ENCODE measurements around the gene CADPS.

CADPS gene

GRCh38 chr3:62874711-62875557, at the start of gene CADPS:
Gene CADPS (minus strand): TSS chr3:62875416. CDS start chr3:62875029, 387 bp downstream.
- Histone ChIP-seq H3K9me3 (ENCODE audit: severe bottlenecking) (no peaks in the 10 kb centered on the region), H3K4me3 (ENCODE audit: low read depth, low read length) (peak within 1 kb of the TSS; percentile 88), H3K27ac (peak within 1 kb of the TSS; percentile 91), H3K27me3 (ENCODE audit: insufficient read depth, low read depth, severe bottlenecking) (no peaks in the 10 kb centered on the region), H3K36me3 (peaks cover 12% of the 10 kb centered on the region)
- TF ChIP-seq, protein P1, sequence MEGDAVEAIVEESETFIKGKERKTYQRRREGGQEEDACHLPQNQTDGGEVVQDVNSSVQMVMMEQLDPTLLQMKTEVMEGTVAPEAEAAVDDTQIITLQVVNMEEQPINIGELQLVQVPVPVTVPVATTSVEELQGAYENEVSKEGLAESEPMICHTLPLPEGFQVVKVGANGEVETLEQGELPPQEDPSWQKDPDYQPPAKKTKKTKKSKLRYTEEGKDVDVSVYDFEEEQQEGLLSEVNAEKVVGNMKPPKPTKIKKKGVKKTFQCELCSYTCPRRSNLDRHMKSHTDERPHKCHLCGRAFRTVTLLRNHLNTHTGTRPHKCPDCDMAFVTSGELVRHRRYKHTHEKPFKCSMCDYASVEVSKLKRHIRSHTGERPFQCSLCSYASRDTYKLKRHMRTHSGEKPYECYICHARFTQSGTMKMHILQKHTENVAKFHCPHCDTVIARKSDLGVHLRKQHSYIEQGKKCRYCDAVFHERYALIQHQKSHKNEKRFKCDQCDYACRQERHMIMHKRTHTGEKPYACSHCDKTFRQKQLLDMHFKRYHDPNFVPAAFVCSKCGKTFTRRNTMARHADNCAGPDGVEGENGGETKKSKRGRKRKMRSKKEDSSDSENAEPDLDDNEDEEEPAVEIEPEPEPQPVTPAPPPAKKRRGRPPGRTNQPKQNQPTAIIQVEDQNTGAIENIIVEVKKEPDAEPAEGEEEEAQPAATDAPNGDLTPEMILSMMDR (IDR thresholded peaks at IDR 0.05; ENCODE audit: low read depth, low read length): no peak
- DNase-seq: peak; percentile 87

GRCh38 chr3:62923066-62923465, 47.9 kb upstream of the CADPS start:
- DNase-seq: no peak
- TF ChIP-seq, protein P1 (IDR thresholded peaks at IDR 0.05; ENCODE audit: low read depth, low read length): no peak
- Histone ChIP-seq H3K4me3 (ENCODE audit: low read depth, low read length) (no peak overlapping the region), H3K27me3 (ENCODE audit: insufficient read depth, low read depth, severe bottlenecking) (no peaks in the 10 kb centered on the region), H3K9me3 (ENCODE audit: severe bottlenecking) (no peaks in the 10 kb centered on the region), H3K27ac (no peak overlapping the region), H3K36me3 (no peaks in the 10 kb centered on the region)

- TF ChIP-seq, protein P1 (IDR thresholded peaks at IDR 0.05; ENCODE audit: low read depth, low read length): no peak
- Histone ChIP-seq H3K27ac (no peak overlapping the region), H3K4me3 (ENCODE audit: low read depth, low read length) (no peak overlapping the region), H3K27me3 (ENCODE audit: insufficient read depth, low read depth, severe bottlenecking) (no peaks in the 10 kb centered on the region), H3K36me3 (no peaks in the 10 kb centered on the region), H3K9me3 (ENCODE audit: severe bottlenecking) (no peaks in the 10 kb centered on the region)
- no peak for DNase-seq
Observed at GRCh38 chr3:62922326-62922725, 47.1 kb upstream of the CADPS start.

GRCh38 chr3:62920466-62920784, 45.2 kb upstream of the CADPS start:
- Histone ChIP-seq H3K27me3 (ENCODE audit: insufficient read depth, low read depth, severe bottlenecking) (no peaks in the 10 kb centered on the region), H3K27ac (no peak overlapping the region), H3K9me3 (ENCODE audit: severe bottlenecking) (no peaks in the 10 kb centered on the region), H3K4me3 (ENCODE audit: low read depth, low read length) (no peak overlapping the region), H3K36me3 (no peaks in the 10 kb centered on the region)
- TF ChIP-seq, protein P1 (IDR thresholded peaks at IDR 0.05; ENCODE audit: low read depth, low read length): no peak
- no peak for DNase-seq

DNA sequence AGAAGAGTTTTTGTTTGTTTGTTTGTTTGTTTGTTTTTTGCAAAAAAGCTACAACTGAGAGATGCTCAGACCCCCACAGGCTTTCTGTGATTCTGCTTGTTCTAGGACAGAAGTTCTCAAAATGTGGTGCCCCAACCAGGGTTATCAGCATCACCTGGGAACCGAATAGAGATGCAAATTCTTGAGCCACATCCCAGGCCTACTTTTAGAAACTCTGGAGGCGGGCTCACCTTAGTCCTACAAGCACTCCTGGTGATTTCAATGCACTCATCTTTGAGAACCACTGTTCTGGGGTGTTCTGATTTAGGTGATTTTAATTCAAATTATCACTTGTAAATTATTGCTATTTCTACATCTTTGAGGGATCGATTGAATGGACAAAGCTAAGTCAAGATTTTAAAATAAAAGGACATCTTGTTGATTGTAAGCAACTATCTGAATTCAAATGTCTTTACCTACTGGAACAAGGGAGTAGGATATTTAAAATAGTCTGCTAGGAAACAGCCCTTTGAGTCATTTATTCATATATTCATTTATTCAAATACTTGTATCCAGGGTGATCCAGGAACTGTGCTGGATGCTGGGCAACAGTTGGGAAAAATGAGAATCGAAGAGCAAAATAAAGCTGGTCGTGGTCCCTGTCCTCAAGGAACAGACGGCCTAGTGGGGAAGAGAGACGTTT, 44.7 kb upstream of the CADPS start:
- no peaks in the 10 kb centered on the region for H3K36me3 ChIP-seq
- no peaks in the 10 kb centered on the region for H3K9me3 ChIP-seq (ENCODE audit: severe bottlenecking)
- no peak overlapping the region for H3K27ac ChIP-seq
- DNase-seq: no peak
- H3K4me3 ChIP-seq (ENCODE audit: low read depth, low read length): no peak overlapping the region
- TF ChIP-seq, protein P1 (IDR thresholded peaks at IDR 0.05; ENCODE audit: low read depth, low read length): no peak
- H3K27me3 ChIP-seq (ENCODE audit: insufficient read depth, low read depth, severe bottlenecking): no peaks in the 10 kb centered on the region

Data from WERI-Rb-1 (cell line).